CD8-positive, alpha-beta memory T cell (primary cell): ENCODE measurements around the gene ENKUR. TPM values are rescaled to one million over a fixed set of nuclear protein-coding genes. Genes with fewer than 3 reads are reported as not detected.

Experiments
- CTCF ChIA-PET: fragments of 350-600 bp; sonication (Branson Sonifier 250); formaldehyde crosslinking; loops from one replicate; lab custom pipeline; 2021; ENCODE audit warnings: antibody characterized with exemption; lab: Charles Lee
- POLR2A ChIA-PET: fragments of 350-600 bp; sonication (Branson Sonifier 250); formaldehyde crosslinking; loops from one replicate; lab custom pipeline; 2021; ENCODE audit warnings: antibody characterized with exemption; lab: Charles Lee
- DNase-seq, 5 donors: peaks; one replicate each; pipeline versions ENCODE4 v3.0.0 to v3.0.0-alpha.2; 2020 to 2022; ENCODE audit warnings: mixed read lengths in 1 of 5
- H3K27ac ChIP-seq: one replicate; pipeline ENCODE4 v1.7.0; 2013; ENCODE audit warnings: low read depth, mild to moderate bottlenecking, low read length, moderate library complexity
- H3K27me3 ChIP-seq: 2 replicates; pipeline ENCODE4 v1.7.0; 2013; ENCODE audit warnings: low read length, mild to moderate bottlenecking; ENCODE audit not compliant: insufficient read depth, poor library complexity, severe bottlenecking
- H3K36me3 ChIP-seq: 2 replicates; pipeline ENCODE4 v1.7.0; 2013; ENCODE audit warnings: mild to moderate bottlenecking, low read length, moderate library complexity; ENCODE audit not compliant: insufficient read depth
- H3K4me1 ChIP-seq: 2 replicates; pipeline ENCODE4 v1.7.0; 2013; ENCODE audit warnings: mild to moderate bottlenecking, low read length, moderate library complexity; ENCODE audit not compliant: insufficient read depth
- H3K4me3 ChIP-seq: 2 replicates; pipeline ENCODE4 v1.7.0; 2013; ENCODE audit warnings: mild to moderate bottlenecking, low read length
- H3K9me3 ChIP-seq: 2 replicates; pipeline ENCODE4 v1.7.0; 2013; ENCODE audit warnings: mild to moderate bottlenecking, low read length
- H3K27ac Mint-ChIP-seq, 8 donors: one replicate each; pipeline ENCODE4 v1.8.0; 2020 to 2021; ENCODE audit warnings: mixed read lengths in 8 of 8, mild to moderate bottlenecking in 6 of 8, inconsistent platforms in 3 of 8, moderate library complexity in 3 of 8
- H3K27me3 Mint-ChIP-seq, 2 donors: one replicate each; pipeline ENCODE4 v1.8.0; 2020 to 2021; ENCODE audit warnings: mixed read lengths in 2 of 2, mild to moderate bottlenecking in 1 of 2, moderate library complexity in 1 of 2
- H3K36me3 Mint-ChIP-seq, 3 donors: one replicate each; pipeline ENCODE4 v1.8.0; 2020 to 2021; ENCODE audit warnings: mixed read lengths in 3 of 3, inconsistent platforms in 1 of 3, mild to moderate bottlenecking in 1 of 3
- H3K4me1 Mint-ChIP-seq, 3 donors: one replicate each; pipeline ENCODE4 v1.8.0; 2020 to 2021; ENCODE audit warnings: mixed read lengths in 3 of 3, inconsistent platforms in 1 of 3, mild to moderate bottlenecking in 1 of 3
- H3K4me3 Mint-ChIP-seq, 7 donors: one replicate each; pipeline ENCODE4 v1.8.0; 2020 to 2021; ENCODE audit warnings: mixed read lengths in 7 of 7, mild to moderate bottlenecking in 6 of 7, moderate library complexity in 4 of 7, inconsistent platforms in 2 of 7
- H3K9me3 Mint-ChIP-seq, 5 donors: one replicate each; pipeline ENCODE4 v1.8.0; 2020 to 2022; ENCODE audit warnings: mixed read lengths in 5 of 5, mild to moderate bottlenecking in 3 of 5, moderate library complexity in 2 of 5, inconsistent platforms in 1 of 5
- polyA plus RNA-seq: library from polyadenylated mRNA; unstranded; fragments of 300-500 nt; fragmentation: Illumina TruSeq; gene quantifications from one replicate; pipeline ENCODE4 v1.2.3, GENCODE V29; 2021
- total RNA-seq, 2 experiments: library from RNA; stranded (reverse); gene quantifications; one replicate each; pipeline ENCODE4 v1.2.3, GENCODE V29; 2021

ENKUR gene
- total and polyA plus RNA-seq, 3 experiments from 2014 or later: not detected

GRCh38 chr10:24935504-24936292 lies 80.3 kb downstream of the ENKUR start:
- Mint-ChIP-seq H3K4me1 (peaks cover 0 to 5% (median 5%) of the 10 kb centered on the region in 3 donors), H3K9me3 (no peaks in the 10 kb centered on the region), H3K27ac (peak overlapping the region in 1 of 8 donors; percentile 47), H3K27me3 (no peaks in the 10 kb centered on the region), H3K4me3 (no peak overlapping the region), H3K36me3 (peaks cover 0 to 7% (median 3%) of the 10 kb centered on the region in 3 donors)
- no peak for DNase-seq
- CTCF ChIA-PET: interaction anchor here (1.1 to 1.4 kb wide), 3 partner anchors 10 to 16 kb away, joined by 3 to 8 read pairs (median 3); partner anchors contain the start of gene PRTFDC1
- Histone ChIP-seq H3K27me3 (no peaks in the 10 kb centered on the region), H3K36me3 (no peaks in the 10 kb centered on the region), H3K27ac (no peak overlapping the region), H3K4me3 (no peak overlapping the region), H3K4me1 (no peaks in the 10 kb centered on the region), H3K9me3 (no peaks in the 10 kb centered on the region)
- POLR2A ChIA-PET: interaction anchor here (0.6 to 0.7 kb wide), 2 partner anchors 71 to 293 kb away, joined by 3 to 4 read pairs; no protein-coding TSS in a partner anchor

Other genes starting within 250 kb of the ENKUR start
- 1 to 10 TPM; 1.5 to 1.6 TPM for gene PRTFDC1, start 63.6 kb downstream of the ENKUR start, total RNA-seq
- gene PRTFDC1, start 63.6 kb downstream of the ENKUR start, polyA plus RNA-seq: 1.3 TPM
- 10 to 100 TPM in 1 of 2 experiments, 1 to 10 TPM in 1; 9.5 to 10.6 TPM for gene THNSL1, start 454 bp upstream of the ENKUR start, total RNA-seq
- gene THNSL1, start 454 bp upstream of the ENKUR start, polyA plus RNA-seq: 4.1 TPM
- gene GPR158, start 158.8 kb upstream of the ENKUR start, total RNA-seq: not detected
- not detected for gene GPR158, start 158.8 kb upstream of the ENKUR start, polyA plus RNA-seq